ENCODE data around the gene HOXB3. TPM values are rescaled to one million over a fixed set of nuclear protein-coding genes. Genes with fewer than 3 reads are reported as not detected.

The HOXB3 gene
- total RNA-seq, 2 experiments from 2014 or later, result 11.9 to 12.9 TPM

DNA sequence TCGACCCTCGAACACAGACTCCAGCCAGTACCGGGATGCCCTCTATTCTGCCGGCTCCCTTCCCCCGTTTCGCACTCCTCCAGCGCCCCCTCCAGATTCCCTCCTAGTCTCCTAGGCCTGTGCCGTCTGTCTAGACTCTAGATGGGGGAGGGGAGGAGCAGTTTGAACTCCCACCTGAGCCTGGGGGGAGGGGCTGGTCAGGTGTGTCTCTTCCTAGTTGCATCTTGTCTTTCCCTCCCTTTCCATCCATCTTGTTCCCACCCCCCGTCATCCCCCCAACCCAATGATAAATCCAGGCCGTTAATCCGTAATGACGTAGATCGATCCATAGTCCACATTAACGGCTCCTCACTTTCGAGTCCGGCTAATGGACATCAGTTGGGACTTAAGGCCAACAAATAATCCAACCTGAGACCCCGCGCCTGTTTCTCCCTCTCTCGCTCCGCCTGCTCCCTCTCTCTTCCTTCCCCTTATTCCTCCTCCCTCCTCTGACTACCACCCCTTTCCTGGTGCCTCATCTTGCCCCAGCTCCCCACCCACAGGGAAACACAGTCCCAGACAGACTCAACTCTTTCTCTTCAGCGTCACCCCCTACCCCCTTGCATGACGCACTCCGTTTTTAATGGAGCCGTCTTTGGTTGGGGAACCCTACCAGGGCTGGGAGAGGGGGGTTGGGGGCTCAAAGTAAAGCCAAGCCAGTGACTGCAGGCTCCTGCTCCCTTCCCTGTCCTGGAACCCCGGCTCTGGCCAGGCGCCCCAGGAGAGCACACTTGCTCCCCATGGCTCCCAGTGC lies 6.9 kb upstream of the HOXB3 start:
- H3K27ac Mint-ChIP-seq, result no peak overlapping the region
- H3K4me1 Mint-ChIP-seq, result peaks cover 43% of the 10 kb centered on the region
- peaks cover 87% of the 10 kb centered on the region for H3K27me3 Mint-ChIP-seq
- H3K4me3 Mint-ChIP-seq, result peak overlapping the region; percentile 63
- no peaks in the 10 kb centered on the region for H3K36me3 Mint-ChIP-seq
- DNase-seq (no peak), ATAC-seq (no peak)
- CTCF ChIA-PET, result interaction anchor here (0.8 to 5.9 kb wide), 8 partner anchors 9 to 522 kb away, joined by 3 to 40 read pairs (median 4); partner anchors contain the start of gene HOXB7
- H3K9me3 Mint-ChIP-seq (ENCODE audit: low read depth), result no peaks in the 10 kb centered on the region

DNA sequence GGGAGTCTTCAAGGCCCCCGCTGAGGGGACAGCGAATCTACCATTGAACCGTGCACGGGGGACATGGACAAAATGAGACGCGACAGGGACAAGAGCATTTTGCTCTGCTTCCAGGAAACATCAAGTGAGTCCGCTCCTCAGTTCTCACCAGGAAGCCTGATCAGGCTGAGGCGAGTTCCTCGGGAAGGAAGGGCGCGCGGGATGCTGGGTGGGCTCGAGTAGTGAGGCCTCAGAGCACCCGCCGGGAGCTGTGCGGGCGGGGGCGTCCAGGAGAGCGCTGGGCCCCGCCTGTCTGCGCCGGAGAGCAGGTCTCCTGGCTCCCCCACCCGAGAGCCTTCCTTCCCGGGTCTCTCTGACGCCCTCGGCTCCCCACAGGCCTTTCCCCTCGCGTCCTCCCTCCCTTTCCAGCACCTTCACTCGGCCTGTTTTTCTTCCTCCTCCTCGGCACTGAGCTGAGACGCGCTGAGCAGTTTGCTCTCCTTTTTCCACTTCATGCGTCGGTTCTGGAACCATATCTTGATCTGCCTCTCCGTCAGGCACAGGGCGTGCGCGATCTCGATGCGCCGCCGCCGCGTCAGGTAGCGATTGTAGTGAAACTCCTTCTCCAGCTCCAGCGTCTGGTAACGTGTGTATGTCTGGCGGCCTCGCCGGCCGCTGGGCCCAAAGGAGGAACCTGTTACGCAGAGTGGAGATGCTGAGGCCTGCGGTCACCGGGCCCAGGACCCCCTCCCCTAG lies 6.1 kb upstream of the HOXB3 start:
- peak; percentile 59 for DNase-seq

DNA sequence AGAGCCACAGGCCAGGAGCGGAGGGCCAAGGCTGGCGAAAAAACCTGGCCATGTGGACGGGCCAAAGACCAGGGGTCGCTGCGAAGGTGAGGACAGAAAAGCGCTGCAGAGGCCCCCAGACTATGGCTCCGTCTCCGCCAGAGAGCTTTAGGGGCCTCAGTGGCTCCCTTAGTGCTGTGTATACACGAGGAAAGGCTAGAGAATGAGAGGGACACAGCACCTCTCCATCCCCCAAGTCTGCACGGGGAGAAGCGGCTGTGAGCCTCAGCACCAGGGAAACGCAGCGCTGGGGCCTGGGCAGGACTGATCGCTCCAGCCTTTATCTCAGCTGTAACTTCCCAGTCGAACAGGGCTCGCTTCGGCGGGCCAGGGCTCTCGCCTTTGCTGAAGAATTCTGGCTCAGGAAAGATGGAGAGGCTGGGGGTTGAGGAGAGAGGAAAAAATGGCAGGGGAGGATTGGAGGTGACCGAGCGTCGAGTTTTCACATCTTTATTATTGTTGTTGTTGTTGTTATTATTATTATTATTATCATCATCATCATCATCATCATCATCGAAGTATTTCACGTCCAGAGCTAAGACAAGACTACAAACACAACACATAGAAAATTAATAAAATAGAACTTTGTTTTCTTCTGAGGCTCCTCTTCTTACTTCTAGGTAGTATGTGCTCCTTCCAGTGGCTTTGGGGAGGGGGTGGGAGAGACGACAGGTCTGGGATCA lies 5.4 kb upstream of the HOXB3 start:
- no peaks in the 10 kb centered on the region for H3K9me3 Mint-ChIP-seq (ENCODE audit: low read depth)
- peaks cover 85% of the 10 kb centered on the region for H3K27me3 Mint-ChIP-seq
- no peak overlapping the region for H3K27ac Mint-ChIP-seq
- CTCF ChIA-PET, result interaction anchor here (0.6 to 5.9 kb wide), 15 partner anchors 7 to 570 kb away, joined by 3 to 40 read pairs (median 3); partner anchors contain the start of gene HOXB7
- H3K4me1 Mint-ChIP-seq, result peaks cover 34% of the 10 kb centered on the region
- no peak overlapping the region for H3K4me3 Mint-ChIP-seq
- H3K36me3 Mint-ChIP-seq, result no peaks in the 10 kb centered on the region
- no peak for DNase-seq
- no peak for ATAC-seq

More for the DNA sequence above, 6.1 kb upstream of the HOXB3 start:
- H3K27ac Mint-ChIP-seq, result no peak overlapping the region
- peak; percentile 24 for ATAC-seq
- H3K36me3 Mint-ChIP-seq, result no peaks in the 10 kb centered on the region
- H3K27me3 Mint-ChIP-seq, result peaks cover 87% of the 10 kb centered on the region
- no peaks in the 10 kb centered on the region for H3K9me3 Mint-ChIP-seq (ENCODE audit: low read depth)
- CTCF ChIA-PET, result interaction anchor here (0.7 to 5.9 kb wide), 10 partner anchors 8 to 521 kb away, joined by 3 to 40 read pairs (median 4); partner anchors contain the start of gene HOXB7
- H3K4me3 Mint-ChIP-seq, result peak overlapping the region; percentile 63
- H3K4me1 Mint-ChIP-seq, result peaks cover 35% of the 10 kb centered on the region

- peaks cover 85% of the 10 kb centered on the region for H3K27me3 Mint-ChIP-seq
- DNase-seq (no peak), ATAC-seq (no peak)
- CTCF ChIA-PET, result interaction anchor here (0.8 to 5.9 kb wide), 14 partner anchors 14 to 569 kb away, joined by 3 to 40 read pairs (median 7); partner anchors contain the start of gene HOXB7
- no peak overlapping the region for H3K4me3 Mint-ChIP-seq
- H3K27ac Mint-ChIP-seq, result no peak overlapping the region
- H3K9me3 Mint-ChIP-seq (ENCODE audit: low read depth), result no peaks in the 10 kb centered on the region
- no peaks in the 10 kb centered on the region for H3K36me3 Mint-ChIP-seq
- peaks cover 37% of the 10 kb centered on the region for H3K4me1 Mint-ChIP-seq
Observed at GRCh38 chr17:48594538-48595277, 4.7 kb upstream of the HOXB3 start.

DNA sequence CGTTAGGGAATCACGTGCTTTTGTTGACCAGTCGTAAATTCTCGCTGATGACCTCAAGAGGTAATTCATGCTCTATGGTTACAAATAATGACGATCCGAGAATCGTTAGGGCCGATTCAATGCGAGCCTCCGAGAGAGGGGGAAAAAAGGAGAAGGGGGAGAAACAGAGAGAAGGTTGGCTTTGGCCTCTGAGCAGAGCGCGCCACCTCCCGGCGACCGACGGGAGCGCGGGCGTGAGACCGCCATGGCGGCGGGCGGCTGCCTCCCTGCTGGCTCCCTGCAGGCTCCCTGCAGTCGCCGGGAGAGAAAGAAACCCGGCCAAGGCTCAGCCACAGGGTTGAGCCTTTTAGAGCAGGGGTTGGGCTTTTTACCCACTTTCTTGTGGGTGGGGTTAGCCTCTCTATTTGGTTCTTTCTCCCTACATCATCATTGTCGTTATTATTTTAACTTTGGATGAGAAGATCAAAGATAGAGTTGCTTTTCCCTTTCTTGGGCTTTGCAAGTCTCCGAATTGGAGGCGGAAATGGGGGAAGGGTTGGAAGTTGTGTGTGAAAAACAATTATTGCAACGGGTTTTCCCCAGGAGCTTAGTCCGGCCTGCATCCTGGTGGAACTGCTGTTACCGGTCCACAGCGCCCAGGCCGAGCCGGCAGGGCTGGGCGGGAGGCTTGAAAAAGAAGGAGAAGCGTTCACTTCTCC lies 3.9 kb upstream of the HOXB3 start:
- Mint-ChIP-seq H3K36me3 (no peaks in the 10 kb centered on the region), H3K27me3 (peaks cover 85% of the 10 kb centered on the region), H3K9me3 (ENCODE audit: low read depth) (no peaks in the 10 kb centered on the region), H3K4me1 (peaks cover 38% of the 10 kb centered on the region), H3K27ac (no peak overlapping the region), H3K4me3 (peak overlapping the region; percentile 73)
- ATAC-seq (peak; percentile 60), DNase-seq (peak; percentile 86)
- CTCF ChIA-PET, result interaction anchor here (0.7 to 5.9 kb wide), 49 partner anchors 10 to 576 kb away, joined by 3 to 40 read pairs (median 5); partner anchors contain the start of genes HOXB7, HOXB9 and PRAC2

GRCh38 chr17:48593126-48593829 lies 3.2 kb upstream of the HOXB3 start, which contains the start of gene HOXB5:
TSS of gene HOXB5 (minus strand) at chr17:48593779. CDS start at chr17:48593682, 97 bp downstream.
- DNase-seq, result peak; percentile 52

GRCh38 chr17:48592577-48592976 lies 2.5 kb upstream of the HOXB3 start:
- no peak overlapping the region for H3K27ac Mint-ChIP-seq
- peak overlapping the region; percentile 73 for H3K4me3 Mint-ChIP-seq
- DNase-seq (no peak), ATAC-seq (peak; percentile 35)
- CTCF ChIA-PET, result interaction anchor here (0.7 to 5.9 kb wide), 62 partner anchors 9 to 566 kb away, joined by 3 to 40 read pairs (median 5); partner anchors contain the start of genes HOXB7, HOXB9 and PRAC2
- H3K9me3 Mint-ChIP-seq (ENCODE audit: low read depth), result no peaks in the 10 kb centered on the region
- H3K4me1 Mint-ChIP-seq, result peaks cover 36% of the 10 kb centered on the region
- peaks cover 86% of the 10 kb centered on the region for H3K27me3 Mint-ChIP-seq
- no peaks in the 10 kb centered on the region for H3K36me3 Mint-ChIP-seq

More at GRCh38 chr17:48593126-48593829, 3.2 kb upstream of the HOXB3 start, which contains the start of gene HOXB5:
- CTCF ChIA-PET, result interaction anchor here (0.6 to 5.9 kb wide), 68 partner anchors 10 to 575 kb away, joined by 3 to 40 read pairs (median 4); partner anchors contain the start of genes HOXB7, HOXB9 and PRAC2
- Mint-ChIP-seq H3K4me1 (peaks cover 38% of the 10 kb centered on the region), H3K27ac (no peak within 1 kb of the TSS), H3K36me3 (no peaks in the 10 kb centered on the region), H3K9me3 (ENCODE audit: low read depth) (no peaks in the 10 kb centered on the region), H3K4me3 (peak within 1 kb of the TSS; percentile 73), H3K27me3 (peaks cover 85% of the 10 kb centered on the region)
- ATAC-seq, result peak; percentile 31

GRCh38 chr17:48592057-48592514 lies 2.0 kb upstream of the HOXB3 start:
- peaks cover 87% of the 10 kb centered on the region for H3K27me3 Mint-ChIP-seq
- no peaks in the 10 kb centered on the region for H3K9me3 Mint-ChIP-seq (ENCODE audit: low read depth)
- no peak overlapping the region for H3K27ac Mint-ChIP-seq
- DNase-seq (no peak), ATAC-seq (no peak)
- CTCF ChIA-PET, result interaction anchor here (0.7 to 5.9 kb wide), 21 partner anchors 17 to 566 kb away, joined by 3 to 40 read pairs (median 8); partner anchors contain the start of genes HOXB7 and HOXB9
- H3K4me3 Mint-ChIP-seq, result no peak overlapping the region
- peaks cover 38% of the 10 kb centered on the region for H3K4me1 Mint-ChIP-seq
- H3K36me3 Mint-ChIP-seq, result no peaks in the 10 kb centered on the region

DNA sequence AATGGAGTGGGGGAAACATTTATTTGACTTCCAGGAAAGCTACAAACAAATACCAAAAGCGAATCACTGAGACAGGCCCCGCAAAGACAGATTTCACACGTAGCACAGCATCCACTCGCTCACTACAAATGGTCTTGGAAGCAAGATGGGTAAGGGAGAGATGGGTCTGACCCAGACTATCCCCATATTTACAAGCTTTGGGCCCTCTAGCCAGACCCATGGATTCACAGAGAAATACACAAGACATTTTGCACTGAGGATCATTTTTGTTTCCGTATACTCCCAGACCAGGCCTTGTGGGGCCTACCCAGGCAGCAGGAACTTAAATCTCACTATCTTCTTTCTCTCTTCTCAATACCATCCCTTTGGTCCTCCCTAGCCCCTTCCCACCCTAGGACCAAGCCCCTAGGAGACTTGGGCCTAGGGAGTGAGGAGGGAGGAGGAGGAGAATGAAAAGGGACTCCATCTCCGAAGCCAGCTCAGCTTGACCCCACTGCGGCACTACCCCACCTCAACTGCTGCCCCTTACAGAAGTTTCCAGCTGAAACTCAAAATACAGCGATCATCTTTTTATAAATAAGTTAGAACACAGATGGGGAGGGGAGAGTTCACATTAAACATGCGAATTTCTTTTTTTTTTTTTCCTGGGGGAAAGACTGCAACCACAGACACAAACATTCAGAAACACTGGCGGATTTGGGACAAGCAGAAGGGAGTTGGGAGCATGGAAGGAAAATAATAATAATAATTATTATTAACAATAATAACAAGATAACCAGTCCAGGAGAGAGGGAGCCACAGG lies 1.4 kb upstream of the HOXB3 start:
- DNase-seq (no peak), ATAC-seq (no peak)
- Mint-ChIP-seq H3K27ac (no peak overlapping the region), H3K4me3 (no peak overlapping the region), H3K4me1 (peaks cover 36% of the 10 kb centered on the region), H3K27me3 (peaks cover 84% of the 10 kb centered on the region), H3K36me3 (no peaks in the 10 kb centered on the region), H3K9me3 (ENCODE audit: low read depth) (no peaks in the 10 kb centered on the region)
- CTCF ChIA-PET, result interaction anchor here (0.7 to 5.9 kb wide), 6 partner anchors 13 to 483 kb away, joined by 3 to 40 read pairs (median 12); partner anchors contain the start of gene HOXB7

GRCh38 chr17:48590607-48591161 lies 643 bp upstream of the HOXB3 start:
- Mint-ChIP-seq H3K9me3 (ENCODE audit: low read depth) (no peaks in the 10 kb centered on the region), H3K36me3 (no peaks in the 10 kb centered on the region), H3K27ac (no peak overlapping the region), H3K27me3 (peaks cover 85% of the 10 kb centered on the region), H3K4me3 (no peak overlapping the region), H3K4me1 (peaks cover 36% of the 10 kb centered on the region)
- ATAC-seq (no peak), DNase-seq (no peak)
- CTCF ChIA-PET, result interaction anchor here (0.5 to 4.5 kb wide), 6 partner anchors 14 to 482 kb away, joined by 3 to 29 read pairs (median 4); no protein-coding TSS in a partner anchor
